Suprapubic skin (tissue), 4 donors: ENCODE data around the gene CENPO.

ENCODE experiments used
- CTCF ChIP-seq, 2 donors: fragments of 200-600 bp in 1 of 2; fragments of 450-650 bp in 1 of 2; sonication (generic) in 1 of 2; IDR thresholded peaks; one replicate each; pipeline ENCODE4 v1.5.1; 2016 to 2019; ENCODE audit warnings: antibody characterized with exemption in 2 of 2, mild to moderate bottlenecking in 1 of 2, moderate library complexity in 1 of 2
- EP300 ChIP-seq: sonication (generic); formaldehyde crosslinking; IDR thresholded peaks from one replicate; pipeline ENCODE4 v1.6.1; 2017; ENCODE audit warnings: antibody characterized with exemption
- POLR2A ChIP-seq, 2 donors: fragments of 450-650 bp; IDR thresholded peaks; one replicate each; pipeline ENCODE4 v1.6.1; 2017; ENCODE audit warnings: antibody characterized with exemption in 2 of 2, mild to moderate bottlenecking in 2 of 2, moderate library complexity in 2 of 2
- POLR2AphosphoS5 ChIP-seq, 3 donors: sonication (generic); formaldehyde crosslinking; IDR thresholded peaks; one replicate each; pipeline ENCODE4 v1.6.1; 2017; ENCODE audit warnings: antibody characterized with exemption in 3 of 3

DNA sequence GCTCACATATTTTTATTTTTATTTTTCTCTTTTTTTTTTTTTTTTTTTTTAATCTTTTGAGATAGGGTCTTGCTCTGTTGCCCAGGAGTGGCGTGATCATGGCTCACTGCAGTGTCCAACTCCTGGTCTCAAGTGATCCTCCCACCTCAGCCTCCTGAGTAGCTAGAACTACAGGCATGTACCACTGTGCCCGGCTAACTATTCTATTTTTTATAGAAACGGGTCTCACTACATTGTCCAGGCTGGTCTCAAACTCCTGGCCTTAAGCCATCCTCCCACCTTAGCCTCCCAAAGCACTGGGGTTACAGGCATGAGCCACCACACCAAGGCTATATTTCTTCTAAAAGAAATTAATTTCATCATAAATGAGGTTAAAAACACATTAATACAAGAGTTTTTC lies 45.9 kb upstream of the CENPO start:
- TF ChIP-seq POLR2A (IDR thresholded peaks at IDR 0.05), result no peak
- TF ChIP-seq CTCF (IDR thresholded peaks at IDR 0.05), result no peak
- no peak for TF ChIP-seq EP300
- TF ChIP-seq POLR2AphosphoS5 (IDR thresholded peaks at IDR 0.05), result no peak
